Epithelial cell of proximal tubule (primary cell): ENCODE results near the gene CRYAB. TPM values are rescaled to one million over a fixed set of nuclear protein-coding genes. Genes with fewer than 3 reads are reported as not detected.

Experiments
- DNase-seq: peaks from one replicate; pipeline ENCODE4 v3.0.0-alpha.2; 2011; ENCODE audit warnings: low read depth
- H3K4me3 ChIP-seq: 2 replicates; pipeline ENCODE4 v1.5.1; 2011; ENCODE audit warnings: low read depth, mild to moderate bottlenecking, low read length
- total RNA-seq: library from RNA; depleted of rRNA; stranded (reverse); fragments of >200 nt; gene quantifications from 2 replicates; pipeline ENCODE4 v1.2.3, GENCODE V29; 2015
- TF ChIP-seq, protein P1 (sequence below): conservative IDR thresholded peaks from 2 replicates; pipeline ENCODE4 v1.5.1; 2012; ENCODE audit warnings: low read depth, mild to moderate bottlenecking, low read length

The CRYAB gene
- total RNA-seq, 1 donor from 2014 or later: 25.8 TPM

DNA sequence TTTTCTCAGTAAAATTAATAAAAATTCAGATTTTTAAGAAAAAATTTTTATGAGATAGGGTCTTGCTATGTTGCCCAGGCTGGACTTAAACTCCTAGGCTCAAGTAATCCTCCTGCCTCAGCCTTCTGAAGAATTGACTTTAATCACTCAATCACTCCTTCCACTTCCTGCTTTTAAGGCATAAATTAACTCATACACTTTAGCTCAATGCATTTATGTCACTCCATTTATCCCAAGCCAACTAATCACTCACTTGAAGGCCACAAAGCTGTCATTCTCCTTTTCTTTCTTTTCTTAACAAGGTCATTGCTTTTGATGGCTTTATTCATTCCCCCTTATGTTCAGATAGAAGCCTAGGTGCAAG, 41.1 kb downstream of the CRYAB start:
- H3K4me3 ChIP-seq: peak overlapping the region; percentile 85
- TF ChIP-seq, protein P1, sequence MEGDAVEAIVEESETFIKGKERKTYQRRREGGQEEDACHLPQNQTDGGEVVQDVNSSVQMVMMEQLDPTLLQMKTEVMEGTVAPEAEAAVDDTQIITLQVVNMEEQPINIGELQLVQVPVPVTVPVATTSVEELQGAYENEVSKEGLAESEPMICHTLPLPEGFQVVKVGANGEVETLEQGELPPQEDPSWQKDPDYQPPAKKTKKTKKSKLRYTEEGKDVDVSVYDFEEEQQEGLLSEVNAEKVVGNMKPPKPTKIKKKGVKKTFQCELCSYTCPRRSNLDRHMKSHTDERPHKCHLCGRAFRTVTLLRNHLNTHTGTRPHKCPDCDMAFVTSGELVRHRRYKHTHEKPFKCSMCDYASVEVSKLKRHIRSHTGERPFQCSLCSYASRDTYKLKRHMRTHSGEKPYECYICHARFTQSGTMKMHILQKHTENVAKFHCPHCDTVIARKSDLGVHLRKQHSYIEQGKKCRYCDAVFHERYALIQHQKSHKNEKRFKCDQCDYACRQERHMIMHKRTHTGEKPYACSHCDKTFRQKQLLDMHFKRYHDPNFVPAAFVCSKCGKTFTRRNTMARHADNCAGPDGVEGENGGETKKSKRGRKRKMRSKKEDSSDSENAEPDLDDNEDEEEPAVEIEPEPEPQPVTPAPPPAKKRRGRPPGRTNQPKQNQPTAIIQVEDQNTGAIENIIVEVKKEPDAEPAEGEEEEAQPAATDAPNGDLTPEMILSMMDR: no peak
- DNase-seq: no peak

DNA sequence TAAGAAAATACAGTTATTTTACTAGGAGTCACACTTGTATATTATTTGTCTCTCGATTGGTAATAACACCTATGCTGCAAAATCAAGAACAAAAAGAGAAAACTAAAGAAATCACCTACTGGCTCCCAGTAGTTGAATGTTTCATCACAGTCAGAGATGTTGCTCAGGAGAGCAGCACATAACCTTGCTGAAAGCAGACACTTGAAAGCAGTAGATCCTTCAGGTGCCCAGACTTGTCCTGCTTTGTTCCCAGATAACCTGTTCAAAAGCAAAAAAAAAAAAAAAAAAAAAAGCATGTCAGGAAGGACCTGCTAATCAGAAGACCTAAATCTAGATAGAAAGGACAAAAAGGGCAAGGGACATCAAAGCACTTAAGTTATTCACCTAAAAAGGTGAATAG, 41.5 kb downstream of the CRYAB start:
- DNase-seq: no peak
- TF ChIP-seq, protein P1: no peak
- peak overlapping the region; percentile 85 for H3K4me3 ChIP-seq

DNA sequence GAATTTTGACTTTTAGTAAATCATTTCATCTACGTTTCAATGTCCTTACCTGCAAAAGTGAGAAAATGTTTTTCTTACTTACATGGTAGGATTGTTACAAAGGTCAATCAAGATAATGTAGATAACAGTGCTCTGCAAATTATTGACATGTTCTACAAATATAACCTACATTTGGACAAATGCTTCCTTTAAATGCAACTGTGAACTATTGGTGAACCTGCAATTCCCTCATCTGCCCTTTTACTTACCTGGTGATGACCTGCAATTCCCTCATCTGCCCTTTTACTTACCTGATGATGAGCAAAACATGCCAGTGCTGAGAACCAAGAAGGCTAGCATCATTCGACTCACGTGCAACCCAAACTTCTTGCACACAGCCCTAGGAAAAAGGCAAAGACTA, 51.3 kb downstream of the CRYAB start:
- no peak overlapping the region for H3K4me3 ChIP-seq
- TF ChIP-seq, protein P1: no peak
- DNase-seq: no peak

Other genes starting within 250 kb of the CRYAB start
- gene PPP2R1B, start 145.4 kb downstream of the CRYAB start, total RNA-seq: 41.1 and 46.1 TPM in 2 replicates
- gene ALG9, start 40.2 kb downstream of the CRYAB start, total RNA-seq: 19.2 and 29.8 TPM in 2 replicates
- gene FDXACB1, start 32.6 kb downstream of the CRYAB start, total RNA-seq: 1.1 and 3.8 TPM in 2 replicates
- 20.0 and 29.5 TPM in 2 replicates for gene CFAP68, start 32.2 kb downstream of the CRYAB start, total RNA-seq
- 0.29 TPM in 1 of 2 replicates, not detected in the other for gene HSPB2, start 964 bp upstream of the CRYAB start, total RNA-seq
- 4.0 and 5.0 TPM in 2 replicates for gene C11orf52, start 7.1 kb upstream of the CRYAB start, total RNA-seq
- 6.8 and 7.7 TPM in 2 replicates for gene DIXDC1, start 25.6 kb upstream of the CRYAB start, total RNA-seq
- 41.0 and 64.7 TPM in 2 replicates for gene DLAT, start 113.6 kb upstream of the CRYAB start, total RNA-seq
- 0.12 and 0.36 TPM in 2 replicates for gene PIH1D2, start 162.2 kb upstream of the CRYAB start, total RNA-seq
- 11.9 and 20.3 TPM in 2 replicates for gene NKAPD1, start 162.5 kb upstream of the CRYAB start, total RNA-seq
- 38.1 and 70.8 TPM in 2 replicates for gene TIMM8B, start 175.0 kb upstream of the CRYAB start, total RNA-seq
- 48.5 and 96.7 TPM in 2 replicates for gene SDHD, start 175.1 kb upstream of the CRYAB start, total RNA-seq